ENCODE data around the gene CAMKMT. TPM values are rescaled to one million over a fixed set of nuclear protein-coding genes. Genes with fewer than 3 reads are reported as not detected.

The CAMKMT gene
- total and polyA plus RNA-seq, 8 donors: 8.3 to 17.5 (median 11.5) TPM

GRCh38 chr2:44487052-44487451 lies 125.3 kb downstream of the CAMKMT start:
- H3K4me1 ChIP-seq: no peaks in the 10 kb centered on the region
- H3K27me3 ChIP-seq: no peaks in the 10 kb centered on the region
- no peaks in the 10 kb centered on the region for H3K36me3 ChIP-seq
- no peak overlapping the region for H3K27ac ChIP-seq
- DNase-seq (no peak), ATAC-seq (no peak)
- H3K4me3 ChIP-seq: no peak overlapping the region
- H3K9me3 ChIP-seq: no peaks in the 10 kb centered on the region
- no peak for TF ChIP-seq CTCF (IDR thresholded peaks at IDR 0.05)
- intact Hi-C loops (cut with DNase I): no loop called here

DNA sequence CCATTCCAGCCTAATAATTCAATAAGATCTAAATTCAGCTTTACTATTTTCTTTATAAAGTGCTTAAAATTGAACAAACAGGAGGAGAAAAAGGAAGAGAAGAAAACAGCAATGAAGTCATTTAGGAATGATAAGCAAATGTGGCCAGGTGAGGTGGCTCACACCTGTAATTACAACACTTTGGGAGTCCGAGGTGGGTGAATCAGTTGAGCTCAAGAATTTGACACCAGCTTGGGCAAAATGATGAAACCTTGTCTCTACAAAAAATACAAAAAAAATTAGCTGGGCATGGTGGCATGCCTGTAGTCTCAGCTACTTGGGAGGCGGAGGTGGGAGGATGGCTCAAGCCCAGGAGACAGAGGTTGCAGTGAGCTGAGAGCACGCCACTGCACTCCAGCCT lies 129.0 kb downstream of the CAMKMT start:
- no peaks in the 10 kb centered on the region for H3K27me3 ChIP-seq
- ATAC-seq (no peak), DNase-seq (no peak)
- no peak for TF ChIP-seq CTCF (IDR thresholded peaks at IDR 0.05)
- H3K9me3 ChIP-seq: no peaks in the 10 kb centered on the region
- intact Hi-C loops (cut with DNase I): no loop called here
- H3K36me3 ChIP-seq: no peaks in the 10 kb centered on the region
- H3K4me3 ChIP-seq: no peak overlapping the region
- H3K4me1 ChIP-seq: no peaks in the 10 kb centered on the region
- no peak overlapping the region for H3K27ac ChIP-seq

DNA sequence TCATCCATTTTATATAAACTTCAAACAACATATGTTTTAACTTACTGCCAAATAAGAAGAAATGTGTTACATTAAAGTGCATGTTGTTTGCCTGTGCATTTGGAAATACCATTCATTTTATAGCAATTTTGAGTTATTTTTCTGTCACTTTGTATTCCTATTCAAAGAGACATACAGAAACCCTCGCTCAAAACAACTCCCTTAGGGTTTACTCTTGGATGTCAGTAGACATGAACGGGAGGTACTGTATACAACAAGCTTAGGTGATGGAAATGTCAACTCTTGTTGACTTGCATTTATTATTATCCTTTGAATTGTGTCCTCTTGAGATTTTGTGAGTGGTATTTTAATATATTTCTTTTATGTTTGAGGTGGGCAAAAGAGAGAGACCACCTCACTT lies 132.3 kb downstream of the CAMKMT start:
- no peak for ATAC-seq

GRCh38 chr2:44495035-44495434 lies 133.3 kb downstream of the CAMKMT start:
- Histone ChIP-seq H3K27ac (no peak overlapping the region), H3K4me1 (no peaks in the 10 kb centered on the region), H3K4me3 (no peak overlapping the region), H3K36me3 (no peaks in the 10 kb centered on the region), H3K9me3 (no peaks in the 10 kb centered on the region), H3K27me3 (no peaks in the 10 kb centered on the region)
- no peak for ATAC-seq
- DNase-seq: no peak
- TF ChIP-seq CTCF (IDR thresholded peaks at IDR 0.05): no peak
- intact Hi-C loops (cut with DNase I): no loop called here

More for the DNA sequence above, 132.3 kb downstream of the CAMKMT start:
- Histone ChIP-seq H3K27me3 (no peaks in the 10 kb centered on the region), H3K36me3 (no peaks in the 10 kb centered on the region), H3K4me1 (no peaks in the 10 kb centered on the region), H3K4me3 (no peak overlapping the region), H3K27ac (no peak overlapping the region), H3K9me3 (no peaks in the 10 kb centered on the region)
- no peak for TF ChIP-seq CTCF (IDR thresholded peaks at IDR 0.05)
- DNase-seq: no peak
- intact Hi-C loops (cut with DNase I): no loop called here

- no peaks in the 10 kb centered on the region for H3K36me3 ChIP-seq
- TF ChIP-seq CTCF (IDR thresholded peaks at IDR 0.05): no peak
- H3K9me3 ChIP-seq: no peaks in the 10 kb centered on the region
- no peaks in the 10 kb centered on the region for H3K27me3 ChIP-seq
- no peak for DNase-seq
- intact Hi-C loops (cut with DNase I): no loop called here
- H3K4me3 ChIP-seq: no peak overlapping the region
- no peak for ATAC-seq
- H3K4me1 ChIP-seq: no peaks in the 10 kb centered on the region
- no peak overlapping the region for H3K27ac ChIP-seq
Observed at GRCh38 chr2:44495544-44495943, 133.8 kb downstream of the CAMKMT start.
